ENCODE data around the gene CACNB2. TPM values are rescaled to one million over a fixed set of nuclear protein-coding genes. Genes with fewer than 3 reads are reported as not detected.

Gene CACNB2
- polyA plus RNA-seq, 12 donors = 0.86 to 7.3 (median 1.7) TPM; not detected in 1

DNA sequence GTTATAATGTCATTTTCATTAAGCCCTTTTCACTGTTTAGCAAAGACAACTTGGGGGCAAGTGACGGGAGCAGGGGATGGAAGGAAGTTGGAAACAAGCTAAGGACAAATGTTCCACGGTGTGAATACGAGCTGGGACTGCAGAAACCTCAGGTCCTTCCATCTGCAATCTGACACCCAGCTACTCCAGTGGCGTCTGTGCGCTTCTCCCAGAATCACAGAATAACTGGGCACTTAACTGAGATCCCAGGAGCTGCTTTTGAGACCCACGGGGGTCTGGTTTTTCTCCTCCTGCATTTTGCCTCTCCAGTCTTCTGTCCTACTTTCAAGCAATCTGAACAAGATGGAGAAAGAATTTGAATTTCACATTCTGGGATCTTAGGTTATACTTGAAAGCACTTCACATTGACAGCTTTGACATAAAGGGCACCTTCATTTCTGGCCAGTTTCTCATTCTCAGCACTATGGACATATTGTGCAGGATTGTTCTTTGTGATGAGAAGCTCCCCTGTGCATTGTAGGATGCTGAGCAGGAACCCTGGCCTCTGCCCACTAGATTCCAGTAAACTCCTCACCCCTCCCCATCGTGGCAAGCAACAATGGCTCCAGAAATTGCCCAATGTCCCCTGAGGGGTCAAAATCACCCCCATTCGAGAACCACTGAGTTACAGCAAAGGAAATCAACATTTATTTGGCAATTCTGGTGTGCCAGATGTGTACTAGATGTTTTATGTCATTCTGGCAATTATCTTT, 194.1 kb downstream of the CACNB2 start:
- DNase-seq = no peak

DNA sequence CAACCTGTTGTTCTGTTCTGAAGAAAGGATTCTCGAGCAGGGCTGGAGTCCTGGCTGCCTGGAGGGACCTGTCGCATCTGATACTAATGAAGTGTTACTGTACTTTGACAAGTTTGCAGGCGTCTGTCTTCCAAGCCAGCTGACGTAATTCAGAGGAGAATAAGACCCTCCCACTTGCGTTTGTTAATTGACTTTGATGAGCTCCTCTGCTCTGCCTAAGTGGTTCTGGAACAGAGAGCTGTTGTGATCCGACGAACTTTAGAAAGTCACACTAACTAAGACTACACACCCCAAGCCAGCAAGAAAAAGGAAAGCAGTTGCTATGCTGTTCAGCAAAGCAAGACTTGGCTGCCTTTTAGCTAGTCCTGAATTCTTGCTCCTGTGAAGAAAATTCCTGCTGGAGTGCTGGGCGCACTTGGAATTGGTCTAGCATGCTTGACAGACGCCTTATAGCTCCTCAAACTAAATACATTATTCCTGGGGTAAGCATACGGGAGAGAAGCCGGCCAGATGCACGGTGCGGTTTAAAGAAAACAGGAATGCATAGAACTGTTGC, 200.3 kb downstream of the CACNB2 start:
- DNase-seq = peak; percentile 42

GRCh38 chr10:18341055-18341454, 200.8 kb downstream of the CACNB2 start:
- DNase-seq = no peak

GRCh38 chr10:18343573-18343972, 203.3 kb downstream of the CACNB2 start:
- no peak for DNase-seq

- no peak for DNase-seq
Measured at GRCh38 chr10:18345308-18345707, 205.1 kb downstream of the CACNB2 start.

GRCh38 chr10:18350340-18350739, 210.1 kb downstream of the CACNB2 start:
- no peak for DNase-seq

DNA sequence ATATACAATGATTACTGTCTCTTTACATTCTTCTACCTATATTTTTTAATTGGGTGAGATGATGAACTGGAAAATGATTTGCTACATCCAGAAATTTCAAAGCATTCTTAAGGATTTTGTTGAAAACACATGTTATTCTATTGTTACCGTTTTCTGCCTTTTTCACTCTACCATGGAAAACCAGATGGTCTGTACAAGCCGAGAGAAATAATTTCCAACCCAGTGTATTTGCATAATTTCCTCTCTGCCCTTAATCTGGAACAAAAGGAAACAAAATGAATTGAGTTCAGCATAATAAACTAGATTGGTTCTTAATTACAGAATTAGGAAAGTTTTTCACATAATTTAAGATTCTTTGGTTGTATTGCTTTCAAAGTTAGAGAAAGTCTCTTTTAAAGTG, 211.2 kb downstream of the CACNB2 start:
- no peak for DNase-seq

GRCh38 chr10:18352175-18352574, 212.0 kb downstream of the CACNB2 start:
- no peak for DNase-seq

DNA sequence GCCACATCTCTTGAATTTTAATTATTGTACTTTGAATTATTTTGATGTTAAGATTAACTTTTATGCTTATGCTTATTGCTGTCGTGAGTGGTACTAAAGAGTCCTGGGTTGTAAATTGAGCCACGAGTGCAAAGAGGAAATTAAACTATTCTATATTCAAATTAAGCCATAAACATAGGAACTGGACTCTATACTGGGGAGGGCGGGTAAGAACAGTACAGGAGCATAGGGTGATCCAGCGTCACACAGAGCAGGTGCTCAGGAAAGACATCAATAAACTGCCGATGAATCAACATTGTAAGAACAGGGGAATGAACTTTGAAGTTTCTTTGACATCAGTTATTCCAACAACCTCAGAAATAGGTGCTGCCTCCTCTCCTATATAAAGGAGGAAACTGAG, 219.6 kb downstream of the CACNB2 start:
- no peak for DNase-seq

- DNase-seq = no peak
Measured at GRCh38 chr10:18362892-18363291, 222.7 kb downstream of the CACNB2 start.

DNA sequence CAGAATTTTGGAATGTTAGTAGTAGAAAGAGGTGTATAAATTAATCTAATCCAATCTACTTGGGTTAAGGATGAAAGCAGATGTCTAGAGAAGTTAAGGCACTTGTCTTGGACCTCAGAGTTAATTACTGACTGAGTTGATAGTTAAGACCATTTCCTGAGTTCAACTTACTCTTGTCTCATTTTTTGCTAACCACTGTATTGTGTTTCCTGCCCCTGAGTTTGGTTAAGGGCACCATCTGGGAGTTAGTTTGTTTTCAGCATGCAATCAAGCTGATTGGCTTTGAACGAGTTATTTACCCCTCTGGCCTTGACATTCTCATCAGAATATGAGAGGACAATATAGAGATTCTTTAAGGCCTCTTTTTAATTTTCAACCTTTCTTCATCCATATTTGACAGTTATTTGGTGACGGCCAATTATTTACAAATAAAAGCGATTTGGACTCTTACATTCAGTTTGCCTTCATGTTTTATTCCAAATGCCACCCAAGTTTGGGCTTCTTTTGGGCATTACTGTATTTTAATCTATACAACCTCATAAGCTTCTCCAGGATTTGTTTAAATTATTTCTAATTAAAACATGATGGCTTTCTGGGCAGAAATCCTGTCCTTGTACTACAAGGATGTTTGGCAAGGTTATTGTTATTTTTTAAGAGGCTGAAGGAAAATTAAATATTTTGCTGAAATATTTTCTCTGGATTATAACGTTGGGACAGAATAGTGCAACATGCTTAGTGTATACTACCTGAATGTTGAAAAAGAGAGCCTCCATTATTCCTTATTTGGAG, 225.0 kb downstream of the CACNB2 start:
- no peak for DNase-seq

DNA sequence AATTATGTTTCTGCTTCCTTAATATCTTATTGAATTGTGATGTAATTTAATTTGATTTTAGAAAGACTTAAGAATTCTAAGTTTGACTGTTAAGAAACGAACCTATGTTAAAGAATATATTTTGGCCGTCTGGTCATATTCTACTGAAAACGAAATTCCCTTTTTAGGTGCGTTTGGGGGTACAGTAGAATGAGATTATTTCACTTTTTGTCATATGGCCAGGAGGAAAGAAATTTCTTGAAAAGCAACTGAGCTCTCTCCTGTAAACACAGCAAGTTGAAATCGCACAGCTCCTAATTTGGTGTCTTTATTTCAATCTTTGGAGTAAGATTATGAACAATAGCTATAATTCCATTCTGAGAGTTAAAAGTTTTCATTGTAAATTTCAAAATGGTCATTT, 227.6 kb downstream of the CACNB2 start:
- DNase-seq = no peak

GRCh38 chr10:18368273-18368672, 228.0 kb downstream of the CACNB2 start:
- no peak for DNase-seq

GRCh38 chr10:18368682-18369081, 228.5 kb downstream of the CACNB2 start:
- DNase-seq = no peak

- DNase-seq = no peak
Measured at GRCh38 chr10:18369859-18370473, 229.7 kb downstream of the CACNB2 start.

DNA sequence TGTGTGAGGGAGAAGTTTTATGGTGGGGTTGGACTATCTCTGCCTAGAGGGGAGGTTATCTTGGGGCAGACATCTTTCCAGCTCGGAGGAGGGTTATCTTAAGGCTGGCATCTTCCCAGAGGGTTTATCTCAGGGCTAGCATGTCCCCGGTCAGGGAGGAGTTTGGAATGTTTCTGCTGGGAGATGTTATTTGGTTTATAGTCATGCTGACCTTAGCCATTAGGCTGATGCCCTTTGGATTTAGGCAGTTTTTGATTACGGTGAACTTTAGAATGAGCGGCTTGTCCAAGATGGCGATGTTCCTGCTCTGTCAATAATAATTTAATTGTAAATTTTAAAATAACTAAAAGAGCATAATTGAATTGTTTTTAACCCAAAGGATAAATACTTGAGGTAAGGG, 236.4 kb downstream of the CACNB2 start:
- DNase-seq = no peak

DNA sequence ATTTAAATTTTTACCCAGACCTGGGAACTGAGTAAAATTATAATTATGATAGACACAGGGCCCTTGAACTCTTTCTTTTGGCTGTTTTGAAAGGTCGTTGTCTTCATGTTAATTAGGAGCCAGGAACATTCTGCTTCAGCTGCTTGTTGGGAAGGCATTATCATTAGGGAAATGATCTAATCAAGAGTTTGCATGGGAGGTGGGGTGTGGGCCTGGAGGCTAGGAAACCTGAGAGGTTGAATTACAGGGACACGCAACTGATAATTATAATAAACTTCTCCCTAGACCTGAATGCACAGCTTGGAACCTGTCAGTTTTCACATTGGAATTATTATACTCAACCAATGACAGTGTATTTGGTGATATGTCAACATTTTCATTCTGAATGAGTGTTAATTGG, 237.7 kb downstream of the CACNB2 start:
- no peak for DNase-seq

DNA sequence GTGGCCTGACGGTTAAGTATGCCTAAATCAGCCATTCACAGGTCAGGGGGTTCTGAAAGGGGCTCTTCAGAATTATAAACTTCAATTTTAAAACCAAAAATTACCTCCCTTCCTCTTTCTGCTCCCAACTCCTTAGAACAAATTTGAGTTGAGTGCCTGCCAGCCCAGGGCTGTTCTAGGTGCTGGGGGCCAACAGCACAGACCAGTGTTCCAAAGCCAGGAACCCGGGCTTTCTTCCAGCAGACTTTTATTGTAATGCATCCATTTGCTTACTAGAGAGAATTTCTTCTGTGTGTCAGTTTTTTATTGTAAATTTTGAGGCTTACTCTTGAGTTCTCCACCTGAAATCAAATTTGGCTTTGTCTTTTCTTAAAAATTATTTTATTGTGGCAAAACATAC, 238.5 kb downstream of the CACNB2 start:
- DNase-seq = no peak

GRCh38 chr10:18381679-18382078, 241.5 kb downstream of the CACNB2 start:
- DNase-seq = no peak

GRCh38 chr10:18397906-18398305, 257.7 kb downstream of the CACNB2 start:
- no peak for DNase-seq

GRCh38 chr10:18399158-18399557, 258.9 kb downstream of the CACNB2 start:
- no peak for DNase-seq

DNA sequence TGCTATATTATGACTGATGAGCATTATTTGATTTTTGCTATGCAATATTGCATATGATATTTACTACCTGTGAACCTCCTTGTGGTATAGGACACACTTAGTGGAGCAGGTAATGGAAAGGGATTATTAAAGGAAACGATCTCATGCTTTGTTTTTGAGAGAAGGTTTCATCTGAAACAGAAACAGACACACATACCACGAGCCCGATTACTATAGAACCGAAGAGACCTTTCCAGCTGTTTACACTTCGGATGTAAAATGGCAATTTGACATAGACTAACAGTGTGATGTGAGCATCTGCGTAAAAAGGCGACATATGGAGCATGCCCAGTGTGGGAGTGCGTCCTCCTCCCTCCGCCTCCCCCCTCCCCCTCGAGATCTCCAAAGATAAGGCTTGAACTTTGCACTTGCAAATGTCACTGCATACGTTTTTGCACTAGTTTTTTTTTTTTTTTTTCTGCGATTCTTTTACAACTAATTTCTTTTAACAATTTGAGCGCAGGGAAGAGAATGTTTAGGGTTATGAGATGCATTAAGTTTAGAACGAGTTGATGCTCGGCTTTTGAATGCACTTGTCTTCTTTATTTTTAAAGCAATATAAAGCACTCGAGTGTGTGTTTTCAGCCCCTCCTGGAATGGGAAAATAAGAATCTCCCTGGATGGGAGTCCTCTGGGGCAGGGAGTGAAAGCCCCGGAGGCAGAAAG, 260.1 kb downstream of the CACNB2 start:
- no peak for DNase-seq

Data from muscle of arm (tissue), 12 donors.